HuH-7 (cell line): ENCODE data around the gene KRT85.
A peak's percentile ranks its signal among the peaks of the same experiment; 100 is the strongest.
"Not testable (repeated sequence)": the region's sequence is repeated elsewhere in the genome, so short reads cannot be mapped to it uniquely, and the experiment has no call there.

Experiments used
- DNase-seq: peaks from one replicate; pipeline ENCODE4 v3.0.0; 2011; ENCODE audit warnings: low spot score

The KRT85 gene

DNA sequence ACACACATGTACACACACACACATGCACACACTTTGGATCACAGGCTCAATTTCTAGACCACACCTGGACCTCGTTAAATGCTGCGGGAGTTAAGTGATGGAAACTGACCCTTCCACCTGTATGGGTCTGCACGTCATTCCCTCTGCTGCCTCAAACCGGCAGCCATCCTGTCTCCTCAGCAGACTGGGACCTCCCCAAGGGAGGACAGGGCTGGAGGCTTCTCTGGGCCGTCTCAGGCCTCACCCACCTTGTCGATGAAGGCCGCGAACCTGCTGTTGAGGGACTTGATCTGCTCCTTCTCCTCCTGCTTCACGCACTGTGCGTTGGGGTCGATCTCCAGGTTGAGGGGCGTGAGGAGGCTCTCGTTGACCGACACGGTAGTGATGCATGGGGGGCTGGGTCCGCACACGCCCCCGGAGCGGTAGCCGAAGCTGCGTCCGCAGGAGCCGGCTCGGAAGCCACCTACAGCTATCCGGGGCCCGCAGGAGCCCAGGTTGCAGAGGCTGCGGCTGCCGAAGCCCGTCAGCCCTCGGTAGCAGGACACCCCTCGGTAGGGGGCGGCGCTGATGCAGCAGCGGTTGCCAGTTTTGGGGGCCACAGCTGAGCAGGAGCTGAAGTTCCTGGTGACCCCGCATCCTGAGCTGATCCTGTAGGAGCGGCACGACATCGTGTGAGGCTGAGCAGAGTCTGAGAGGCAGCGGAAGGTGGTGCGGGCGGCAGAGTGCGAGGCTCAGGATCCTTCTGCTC is at the start of gene KRT85:
TSS of gene KRT85 (minus strand) at position 744 of the 748 bp plus-strand sequence. CDS start at position 668, 76 bp downstream.
- no peak for DNase-seq

DNA sequence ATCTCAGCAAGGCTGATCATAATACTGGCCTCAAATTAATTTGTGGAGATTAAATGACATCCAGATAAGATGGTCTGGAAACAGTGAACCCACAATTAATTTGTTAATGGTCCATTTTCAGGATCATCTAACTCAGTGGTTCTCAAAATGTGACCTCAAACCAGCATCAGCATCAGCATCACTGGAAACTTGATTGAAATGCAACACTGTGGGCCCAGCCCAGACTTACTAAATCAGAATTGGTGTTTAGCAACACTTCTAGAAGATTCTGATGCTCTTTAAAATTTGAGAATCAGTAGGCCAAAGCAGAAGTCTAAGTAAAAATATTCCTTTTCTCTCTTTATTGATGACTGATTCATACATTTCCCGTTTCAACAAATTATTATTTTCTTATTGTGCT is 49.5 kb upstream of the KRT85 start:
- no peak for DNase-seq

DNA sequence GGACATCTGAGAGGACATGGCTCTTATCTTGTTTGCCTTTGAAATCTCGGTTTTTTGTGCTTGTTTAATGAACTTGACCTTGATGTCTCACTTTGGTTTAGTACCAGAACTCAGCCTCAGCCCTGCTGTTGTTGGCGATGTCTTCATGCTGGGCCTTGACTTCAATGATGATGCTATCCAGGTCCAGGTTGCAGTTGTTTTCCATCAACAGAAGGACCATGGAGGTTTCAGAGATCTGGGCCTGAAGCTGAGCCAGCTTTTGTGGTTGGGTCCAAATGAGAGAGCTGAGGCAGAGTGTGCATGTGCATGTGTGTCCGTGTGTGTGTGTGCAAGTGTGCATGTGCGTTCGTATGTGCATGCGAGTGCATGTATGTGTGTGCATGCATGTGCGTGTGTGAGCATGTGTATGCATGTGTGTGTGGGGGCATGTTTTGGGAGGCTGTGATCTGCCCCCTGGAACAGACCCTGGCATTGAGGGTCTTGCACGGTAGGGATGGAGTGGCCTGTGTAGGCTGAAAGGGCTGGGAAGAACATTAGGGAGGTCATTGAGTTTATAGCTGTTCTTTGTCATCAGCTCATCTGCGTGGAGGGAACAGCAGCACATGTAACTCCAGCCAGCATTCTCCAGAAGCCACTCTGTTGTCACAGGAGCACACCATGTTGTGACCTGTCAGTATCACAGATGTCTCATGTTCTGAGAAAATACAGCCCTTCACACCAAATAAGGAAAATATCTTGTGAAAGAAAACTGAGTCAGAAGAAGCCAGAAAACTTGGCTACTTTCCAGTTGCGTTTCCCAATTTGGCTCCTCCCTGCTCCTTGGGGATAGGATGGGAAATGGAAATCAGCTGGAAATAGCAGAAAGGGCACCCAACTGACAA is 48.8 kb upstream of the KRT85 start:
- DNase-seq, result no peak

DNA sequence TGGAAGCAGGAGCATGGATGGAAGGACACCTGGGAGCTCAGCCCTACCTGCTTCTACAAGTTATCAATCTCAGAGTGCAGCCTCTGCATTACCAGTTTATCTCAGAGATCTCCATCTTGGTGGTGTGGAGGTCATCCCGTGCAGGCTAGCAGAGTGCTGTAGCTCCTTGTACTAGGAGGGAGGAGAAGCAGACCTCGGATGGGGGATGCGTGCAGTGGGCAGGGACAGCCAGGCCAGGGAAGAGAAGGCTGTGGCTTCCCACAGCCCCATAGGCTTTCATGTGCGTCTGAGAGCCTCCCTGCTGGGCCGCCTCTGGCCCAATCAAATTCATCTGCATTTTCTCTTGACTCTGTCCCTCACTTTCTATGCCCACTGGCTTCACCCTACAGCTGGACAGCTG is 47.7 kb upstream of the KRT85 start:
- no peak for DNase-seq

DNA sequence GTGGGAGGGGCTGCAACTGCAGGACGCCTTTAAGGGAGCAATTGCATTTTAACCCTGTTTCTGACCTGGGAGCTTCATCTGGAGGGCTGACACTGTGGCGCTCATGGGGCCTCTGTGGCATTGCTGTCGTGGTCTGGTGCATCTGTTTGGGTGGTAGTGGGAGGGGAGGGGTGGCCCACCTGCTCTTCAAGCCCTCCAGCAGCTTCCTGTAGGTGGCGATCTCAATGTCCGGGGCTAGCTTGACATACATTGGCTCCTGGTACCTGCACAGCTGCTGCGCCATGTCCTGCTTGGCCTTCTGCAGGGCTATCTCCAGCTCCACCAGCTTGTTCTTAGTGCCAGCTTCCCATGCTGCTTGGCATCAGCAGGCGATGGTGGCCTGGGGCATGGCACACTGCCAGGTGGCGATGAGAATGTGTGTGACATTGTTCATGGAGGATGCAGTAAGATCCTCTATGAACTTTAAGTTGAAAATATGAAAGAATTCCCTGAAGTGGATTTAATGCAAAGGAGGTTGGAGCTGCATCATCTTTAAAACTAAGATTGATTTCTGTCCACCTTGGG is 46.6 kb upstream of the KRT85 start:
- DNase-seq, result no peak

DNA sequence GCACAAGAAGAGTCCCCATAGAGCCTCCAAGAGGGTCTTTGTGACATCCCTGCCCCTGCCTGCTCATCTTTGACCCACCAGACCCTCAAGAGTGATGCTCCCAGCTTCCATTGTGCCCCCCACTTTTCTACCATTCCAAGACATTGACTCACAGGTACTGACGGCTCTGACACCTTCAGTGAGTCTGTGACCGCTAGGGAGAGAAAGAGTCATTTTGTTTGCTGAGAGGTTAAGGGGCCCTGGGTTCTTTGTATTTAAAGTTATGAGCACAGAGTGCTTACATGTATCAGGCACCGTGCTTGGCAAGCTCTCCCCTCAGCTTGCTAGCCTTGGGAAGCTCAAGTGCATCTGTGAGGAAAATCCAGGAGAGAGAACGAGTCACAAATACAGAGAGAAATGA is 45.9 kb upstream of the KRT85 start:
- DNase-seq, result no peak

DNA sequence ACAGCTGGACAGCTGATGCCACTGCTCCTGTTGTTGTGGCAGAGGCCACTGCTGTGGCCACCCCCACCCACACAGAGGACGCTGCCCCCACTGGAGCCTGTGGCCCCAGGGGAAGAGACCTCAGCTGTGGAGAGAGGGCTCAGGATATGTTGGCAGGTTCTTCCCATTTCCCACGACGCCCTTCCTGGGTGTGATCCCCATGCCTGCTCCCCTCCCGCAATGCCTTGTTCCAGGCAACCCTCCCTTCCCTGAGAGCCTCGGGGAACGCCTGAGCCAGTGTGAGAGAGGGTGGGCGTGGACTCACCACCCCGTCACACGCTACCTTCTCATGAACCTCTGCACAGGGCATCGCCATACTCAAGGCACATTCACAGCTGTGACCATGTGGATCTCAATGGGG is 44.5 kb upstream of the KRT85 start:
- DNase-seq, result no peak

DNA sequence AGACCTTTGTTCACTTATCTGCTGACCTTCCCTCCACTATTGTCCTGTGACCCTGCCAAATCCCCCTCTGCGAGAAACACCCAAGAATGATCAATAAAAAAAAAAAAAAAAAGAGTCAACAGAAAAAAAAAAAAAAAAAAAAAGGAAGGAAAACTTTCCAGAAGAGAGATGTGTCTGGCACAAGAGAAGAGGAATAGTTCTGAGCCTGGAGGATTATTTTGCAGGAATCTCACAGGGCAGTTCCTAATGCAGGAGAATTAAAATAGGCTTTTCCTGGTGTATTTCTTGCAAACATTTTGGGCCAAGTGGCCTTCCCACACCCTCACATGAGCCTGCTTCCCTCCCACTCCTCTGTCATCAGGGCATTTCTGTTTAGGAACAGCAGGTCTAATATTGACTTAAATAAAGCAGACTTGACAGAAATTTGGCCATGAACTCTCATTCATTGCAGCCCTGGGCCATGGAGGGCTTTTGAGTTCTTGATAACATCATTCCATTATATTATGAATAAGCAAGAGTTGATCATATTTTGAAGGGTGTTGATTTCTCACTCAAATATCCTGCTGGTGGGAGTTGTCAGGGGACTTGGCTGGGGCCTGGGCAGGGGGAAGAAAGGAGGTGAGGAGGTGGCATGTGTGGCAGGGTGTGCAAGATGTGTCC is 43.4 kb upstream of the KRT85 start:
- DNase-seq, result not testable (repeated sequence)

DNA sequence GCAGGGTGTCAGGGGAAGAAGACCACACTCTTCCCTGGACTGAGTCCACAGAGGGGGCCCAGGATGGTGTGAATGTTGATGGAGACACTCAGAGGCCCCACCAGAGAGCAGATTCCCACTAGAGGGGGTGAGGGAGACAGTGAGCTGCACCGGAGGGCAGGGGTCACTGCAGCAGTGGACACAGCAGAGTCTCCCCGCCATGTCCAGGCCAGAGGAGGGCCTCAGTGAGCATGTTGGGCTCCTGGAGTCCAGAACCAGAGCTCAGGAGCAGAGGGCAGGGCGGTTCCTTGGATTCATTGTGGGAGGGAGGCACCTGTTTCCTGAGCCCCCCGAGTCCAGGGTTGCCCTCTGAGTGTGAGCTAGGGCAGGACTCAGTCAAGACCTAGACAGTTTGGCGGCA is 40.6 kb upstream of the KRT85 start:
- DNase-seq, result no peak

DNA sequence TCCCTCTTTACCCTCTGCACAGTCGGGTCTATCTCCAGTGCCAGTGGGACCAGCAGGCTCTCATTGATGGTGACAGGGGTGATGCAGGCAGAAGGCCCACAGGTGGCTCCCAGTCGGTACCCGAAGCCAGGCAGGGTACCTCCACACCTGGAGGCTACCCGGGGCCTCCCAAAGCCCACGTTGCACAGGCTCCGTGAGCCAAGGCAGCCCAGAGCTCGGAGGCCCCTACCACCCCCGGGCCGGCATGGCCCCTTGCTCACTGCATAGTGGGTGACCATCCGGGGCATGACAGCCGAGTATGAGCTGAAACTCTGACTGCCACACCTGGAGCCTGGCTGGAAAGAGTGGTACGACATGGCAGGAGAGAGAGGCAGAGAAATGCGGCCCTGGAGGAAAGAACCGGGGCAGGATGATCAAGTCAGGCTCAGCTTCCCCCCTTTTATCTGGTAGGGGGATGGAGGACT is 38.7 kb upstream of the KRT85 start, which contains the start of gene KRT82:
TSS of gene KRT82 (minus strand) at position 414 of the 464 bp plus-strand sequence. CDS start at position 356, 58 bp downstream.
- DNase-seq, result no peak

DNA sequence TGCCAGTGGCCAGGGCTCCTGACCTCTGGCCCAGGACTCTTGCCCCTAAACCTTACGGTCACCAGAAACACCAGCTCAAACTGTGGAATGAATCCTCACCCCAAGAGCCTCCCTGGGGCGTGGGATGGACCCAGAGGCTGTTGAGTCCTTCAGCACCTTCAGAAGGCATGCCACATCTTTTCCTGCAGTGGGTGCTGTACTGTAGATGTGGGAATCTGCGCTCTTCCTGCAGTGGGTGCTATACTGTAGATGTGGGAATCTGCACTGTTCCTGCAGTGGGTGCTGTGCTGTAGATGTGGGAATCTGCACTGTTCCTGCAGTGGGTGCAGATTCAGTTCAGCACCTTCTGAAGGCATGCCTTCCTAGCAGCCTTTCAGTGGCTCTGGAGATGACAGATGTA is 37.7 kb upstream of the KRT85 start:
- DNase-seq, result no peak

DNA sequence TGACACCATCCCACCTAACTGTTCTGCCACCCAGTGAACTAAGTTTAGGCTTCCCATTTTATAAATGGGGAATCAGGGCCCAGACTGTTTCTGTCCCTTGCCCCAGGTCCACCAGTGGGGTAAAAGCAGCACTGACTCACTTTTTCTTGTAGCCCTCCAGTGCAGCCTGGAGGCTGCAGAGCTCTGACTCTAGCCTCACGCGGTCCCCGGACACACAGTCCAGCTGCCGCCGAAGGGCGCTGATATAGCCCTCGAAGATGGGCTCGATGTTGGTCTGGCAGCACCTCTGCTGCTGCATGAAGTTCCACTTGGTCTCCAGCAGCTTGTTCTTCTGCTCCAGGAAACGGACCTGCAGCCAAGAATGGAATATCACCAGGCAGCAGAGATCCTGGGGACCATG is 36.3 kb upstream of the KRT85 start:
- no peak for DNase-seq

DNA sequence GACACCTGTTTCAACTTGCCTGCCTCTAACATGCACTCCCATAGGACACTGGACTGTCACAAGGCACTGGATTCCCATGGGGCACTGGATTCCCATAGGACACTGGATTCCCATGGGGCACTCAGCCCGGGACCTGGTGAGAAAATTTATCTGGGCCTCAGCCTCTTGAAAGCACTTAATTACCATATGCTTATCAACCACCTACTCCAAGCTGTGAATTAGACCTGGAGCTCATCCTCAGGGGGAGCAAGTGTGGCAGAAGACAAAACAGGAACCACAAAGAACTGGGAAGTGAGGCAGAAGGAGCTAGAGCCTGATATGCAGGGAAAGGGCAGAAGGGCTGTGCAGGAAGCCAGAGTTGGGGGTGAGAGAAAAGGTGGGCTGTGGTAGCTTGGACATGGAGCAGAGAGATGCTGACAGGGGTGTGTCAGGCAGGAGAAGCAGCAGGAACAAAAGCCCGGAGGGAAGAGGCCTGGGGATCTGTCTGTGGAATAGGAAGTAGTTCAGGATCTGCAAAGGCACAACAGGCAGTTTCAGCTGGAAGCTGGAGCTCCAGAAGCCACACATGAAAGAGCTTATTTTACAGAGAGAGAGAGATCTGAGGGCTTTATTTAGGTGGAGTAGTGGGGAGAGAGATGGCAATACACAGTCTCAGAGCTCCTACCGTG is 35.7 kb upstream of the KRT85 start:
- no peak for DNase-seq

DNA sequence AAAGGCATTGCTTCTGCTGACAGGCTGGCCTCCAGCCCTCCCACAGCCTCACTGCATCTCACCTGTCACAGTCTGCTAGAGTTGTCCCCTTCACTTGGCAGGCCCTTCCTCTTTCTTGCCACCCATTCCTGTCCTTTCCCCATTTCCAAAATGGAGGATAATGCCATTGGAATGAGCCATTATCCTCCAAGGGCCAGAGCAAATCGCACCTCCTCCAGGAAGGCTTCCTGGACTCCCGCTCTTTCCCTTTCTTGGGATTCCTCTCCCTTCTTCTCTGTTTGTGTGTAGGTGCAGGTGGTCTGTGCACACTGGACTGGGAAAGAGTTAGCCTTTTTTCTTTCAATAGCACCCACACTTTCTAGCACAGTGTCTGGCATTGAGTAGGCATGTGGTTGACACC is 35.1 kb upstream of the KRT85 start:
- no peak for DNase-seq

DNA sequence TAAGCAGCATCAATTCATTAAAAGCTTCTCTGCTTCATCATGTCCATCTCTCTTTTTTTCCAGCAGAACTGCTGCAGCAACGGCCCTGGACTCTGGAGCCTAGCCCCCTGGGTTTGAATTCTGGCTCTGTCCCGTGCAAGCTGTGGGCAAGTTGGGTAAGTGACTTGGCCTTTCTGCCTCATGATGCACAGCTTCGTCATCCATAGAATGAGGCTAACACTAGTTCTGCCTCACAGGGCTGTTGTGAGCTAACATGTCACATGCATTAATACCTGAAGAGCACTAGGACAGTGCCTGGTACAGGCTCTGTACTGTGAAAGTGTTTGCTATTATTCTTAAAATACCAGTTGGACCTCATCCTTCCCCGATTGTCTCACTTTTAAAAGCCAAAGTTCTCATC is 34.6 kb upstream of the KRT85 start:
- no peak for DNase-seq

DNA sequence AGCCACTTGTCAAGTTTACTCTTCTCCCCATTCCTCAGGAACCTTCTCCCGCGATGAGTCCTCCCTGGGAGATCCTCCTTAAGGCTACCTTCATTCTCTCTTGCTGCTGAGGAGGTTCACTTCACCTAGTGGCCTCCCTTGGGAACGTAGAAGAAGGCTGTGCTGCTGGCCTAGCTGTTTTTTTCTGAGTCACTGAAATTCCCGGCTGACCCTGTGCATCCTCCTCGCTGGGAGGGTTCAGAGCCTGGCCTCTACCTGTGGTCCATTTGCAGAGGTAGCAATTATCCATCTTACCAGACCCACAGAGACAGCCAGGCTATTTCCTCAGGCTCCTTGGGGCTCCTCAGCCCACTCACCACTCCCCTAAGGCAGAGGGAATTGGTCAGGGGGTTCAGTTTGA is 34.2 kb upstream of the KRT85 start:
- no peak for DNase-seq

DNA sequence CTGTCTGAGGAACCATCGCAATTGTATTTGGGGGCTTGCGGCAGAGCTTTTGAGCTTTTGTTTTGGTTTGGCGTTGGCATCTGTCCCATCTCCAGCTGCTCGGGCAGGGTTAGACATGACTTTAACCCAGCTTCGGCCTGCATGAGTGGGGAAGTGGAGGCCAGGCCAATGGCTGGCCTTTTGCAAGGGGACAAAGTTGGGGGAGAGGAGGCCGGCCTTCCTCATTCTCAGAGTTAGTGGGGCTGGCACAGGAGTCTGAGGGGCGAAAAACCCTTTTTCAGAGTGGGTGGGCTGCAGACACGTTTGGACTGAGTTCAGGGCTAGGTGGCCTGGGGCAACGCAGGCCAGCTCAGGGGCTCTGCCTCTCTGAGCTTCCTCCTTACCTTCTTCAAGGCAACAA is 33.6 kb upstream of the KRT85 start:
- no peak for DNase-seq

DNA sequence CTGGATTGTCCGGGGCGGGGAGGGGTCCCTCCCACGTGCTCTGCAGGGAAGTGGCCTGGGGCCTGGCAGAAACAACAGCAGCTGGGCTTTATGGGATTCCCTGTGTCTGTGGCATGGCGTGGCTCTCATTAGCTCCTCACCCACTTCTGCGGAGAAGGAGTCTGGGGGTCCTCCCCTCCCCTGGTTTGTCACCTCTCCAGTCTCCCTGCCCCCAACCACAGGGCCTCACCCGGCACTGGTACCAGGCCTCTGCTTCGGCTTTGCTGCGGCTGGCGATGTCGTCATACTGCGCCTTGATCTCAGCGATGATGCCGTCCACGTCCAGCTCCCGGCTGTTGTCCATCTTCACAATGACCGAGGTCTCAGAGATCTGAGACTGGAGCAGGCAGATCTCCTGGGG is 32.5 kb upstream of the KRT85 start:
- DNase-seq, result no peak

DNA sequence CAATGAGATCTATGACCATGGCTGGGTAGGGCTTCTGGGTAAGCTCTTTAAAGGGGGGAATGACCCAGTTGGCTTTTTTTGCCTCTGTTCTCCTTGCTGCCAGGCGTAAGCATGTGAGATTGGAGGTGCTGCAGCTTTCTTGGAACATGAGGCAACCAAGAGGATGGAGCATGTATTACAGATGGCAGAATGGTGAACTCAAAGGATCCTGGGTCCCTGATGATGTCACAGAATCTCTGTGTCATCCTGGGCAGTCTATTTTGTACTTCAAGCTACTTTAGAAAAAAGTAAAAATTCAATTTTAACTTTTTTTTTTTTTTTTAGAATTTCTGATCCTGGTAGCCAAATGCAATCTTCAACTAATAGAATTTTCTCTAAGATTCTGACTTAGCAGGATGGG is 30.9 kb upstream of the KRT85 start:
- no peak for DNase-seq

DNA sequence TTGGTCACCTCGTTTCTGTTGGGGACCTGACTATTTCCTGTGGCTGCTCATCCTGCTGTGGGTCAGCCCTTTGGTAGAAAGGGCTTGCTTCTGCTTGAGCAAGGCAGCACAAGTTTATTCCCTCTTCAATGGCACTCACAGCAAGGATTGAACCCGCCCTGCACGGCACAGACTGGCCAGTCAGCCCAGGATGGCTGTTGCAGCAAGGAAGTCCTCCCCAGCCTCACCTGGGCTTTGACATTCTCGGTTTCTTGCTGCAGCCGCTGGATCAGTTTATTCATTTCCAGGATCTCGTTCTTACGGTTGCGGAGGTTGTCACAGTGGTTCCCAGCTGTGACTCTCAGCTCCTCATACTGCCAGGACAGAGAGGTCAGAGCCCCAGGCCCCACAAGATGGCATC is 29.4 kb upstream of the KRT85 start:
- DNase-seq, result no peak

DNA sequence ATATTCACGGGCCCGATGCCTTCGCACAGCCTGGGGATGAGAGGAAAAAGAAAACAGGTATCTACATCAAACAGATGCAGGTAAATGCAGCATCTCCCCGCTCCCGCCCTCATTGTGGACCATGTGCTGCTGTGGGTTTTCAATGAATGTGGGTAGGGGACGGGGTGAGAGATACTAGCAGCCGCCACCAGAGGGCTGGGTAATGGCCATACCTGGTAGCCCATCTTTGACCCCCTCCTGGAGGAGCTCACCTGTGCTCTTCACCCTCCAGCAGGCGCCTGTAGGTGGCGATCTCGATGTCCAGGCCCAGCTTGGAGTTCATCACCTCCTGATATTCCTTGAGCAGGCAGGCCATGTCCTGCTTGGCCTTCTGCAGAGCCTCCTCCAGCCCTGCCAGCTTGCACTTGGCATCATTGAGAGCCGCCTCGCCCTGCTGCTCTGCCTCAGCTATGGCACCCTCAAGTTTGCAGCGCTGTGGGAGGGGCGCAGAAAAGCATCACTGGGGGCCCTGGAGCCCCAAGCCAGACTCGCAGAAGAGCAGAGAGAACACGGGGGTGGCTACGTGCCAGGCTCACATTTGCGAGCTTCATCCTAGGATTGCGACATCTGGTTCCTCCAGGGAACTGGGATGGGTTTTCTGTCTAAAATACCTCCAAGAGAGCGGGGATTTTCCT is 28.6 kb upstream of the KRT85 start:
- peak; percentile 62 for DNase-seq
